ENCODE results near the gene ZFYVE28. TPM values are rescaled to one million over a fixed set of nuclear protein-coding genes. Genes with fewer than 3 reads are reported as not detected.

ZFYVE28 gene
- total and polyA plus RNA-seq, 2 of the 8 experiments (the other 6 are each of a cell fraction or from before 2014, with no cell fraction given): 1.7 to 4.9 TPM

- H3K14ac ChIP-seq (ENCODE audit: insufficient read length): no peak overlapping the region
- H3K4me1 ChIP-seq (replicated peaks in 1 of 4; ENCODE audit: control insufficient read depth in 3 of 4, insufficient read depth in 4 of 4, low read length in 3 of 4): peaks cover 0 to 12% (median 4%) of the 10 kb centered on the region in 4 experiments; a peak in 5 of 7 replicates
- ChIA-PET CTCF (ENCODE audit: partially characterized antibody) (interaction anchor here (2.1 to 4.0 kb wide), 3 partner anchors 9 to 17 kb away, joined by 5 to 40 read pairs (median 7); no protein-coding TSS in a partner anchor), POLR2A (ENCODE audit: partially characterized antibody) (no interaction called here)
- no peak overlapping the region for H4K5ac ChIP-seq (ENCODE audit: insufficient read length, low read depth, low read length)
- no peak overlapping the region for H3K18ac ChIP-seq (ENCODE audit: extremely low read depth, low read length)
- no peak overlapping the region for H2BK20ac ChIP-seq (ENCODE audit: low read length)
- H3K27me3 ChIP-seq (replicated peaks in 1 of 4; ENCODE audit: control insufficient read depth in 3 of 4, extremely low read depth in 1 of 4, insufficient read depth in 3 of 4, low read length in 3 of 4): peaks cover 2 to 6% (median 5%) of the 10 kb centered on the region in 4 experiments
- DNase-seq (ENCODE audit: low read depth in 1 of 2, low spot score in 2 of 2) (no peak), FAIRE-seq (no peak)
- no peak overlapping the region for H3K4ac ChIP-seq (replicated peaks; ENCODE audit: insufficient read length, low read depth, low read length)
- H2BK120ac ChIP-seq (replicated peaks; ENCODE audit: low read depth, low read length): no peak overlapping the region
- no peaks in the 10 kb centered on the region for H3K9me3 ChIP-seq (ENCODE audit: insufficient read depth in 2 of 2, low read depth in 1 of 2, low read length in 1 of 2)
- H4K91ac ChIP-seq (replicated peaks; ENCODE audit: insufficient read length, low read length): no peak overlapping the region
- H3K23ac ChIP-seq (ENCODE audit: insufficient read length): no peak overlapping the region
- no peak overlapping the region for H2BK15ac ChIP-seq (ENCODE audit: low read length)
- no peak overlapping the region for H2BK12ac ChIP-seq (ENCODE audit: low read depth, low read length)
- no peaks in the 10 kb centered on the region for H3K23me2 ChIP-seq (ENCODE audit: low read depth, low read length)
- no peak overlapping the region for H3K4me2 ChIP-seq (ENCODE audit: insufficient read depth in 1 of 2, low read depth in 2 of 2, low read length in 2 of 2)
- no peak overlapping the region for H3K4me3 ChIP-seq (ENCODE audit: extremely low read depth in 1 of 4, insufficient read depth in 2 of 4, low read depth in 3 of 4, low read length in 4 of 4)
- no peak overlapping the region for H3K9ac ChIP-seq (replicated peaks in 1 of 4; ENCODE audit: extremely low read depth in 1 of 4, low read depth in 3 of 4, low read length in 3 of 4)
- WGBS, 2 experiments (ENCODE audit: extremely low coverage in 1 of 2, insufficient coverage in 1 of 2, insufficient read length in 1 of 2, insufficient replicate concordance in 2 of 2, low coverage in 1 of 2, low lambda C conversion rate in 2 of 2, missing lambda C conversion rate in 1 of 2): 90% methylated on average over 10 of the region's 13 CpGs; no CpG with 5 or more reads in 1 of the 2 experiments
- no peaks in the 10 kb centered on the region for H3K36me3 ChIP-seq (ENCODE audit: control insufficient read depth in 2 of 4, insufficient read depth in 4 of 4, low read length in 3 of 4)
- no peak overlapping the region for H3K27ac ChIP-seq (ENCODE audit: low read depth, low read length)
- H2AK5ac ChIP-seq (ENCODE audit: low read depth, low read length): no peak overlapping the region
- TF ChIP-seq CTBP2 (IDR thresholded peaks at IDR 0.05; ENCODE audit: borderline replicate concordance, insufficient read depth, insufficient read length, low read length): no peak
- no peaks in the 10 kb centered on the region for H3K79me1 ChIP-seq (ENCODE audit: low read depth, low read length)
- no peak overlapping the region for H2BK5ac ChIP-seq (ENCODE audit: low read depth, low read length)
- H4K20me1 ChIP-seq (replicated peaks in 1 of 2; ENCODE audit: control insufficient read depth in 1 of 2, insufficient read depth in 2 of 2, low read length in 2 of 2): no peaks in the 10 kb centered on the region
- H3K56ac ChIP-seq (replicated peaks; ENCODE audit: insufficient read length, low read depth, low read length): no peak overlapping the region
- no peak overlapping the region for H2AFZ ChIP-seq (ENCODE audit: low read length)
- peak overlapping the region; percentile 68 for H4K8ac ChIP-seq (ENCODE audit: extremely low read depth, insufficient read depth, low read length)
- no peaks in the 10 kb centered on the region for H3K79me2 ChIP-seq (ENCODE audit: control insufficient read depth in 1 of 2, insufficient read depth in 2 of 2, low read length in 2 of 2)
Measured at GRCh38 chr4:2425386-2426068, 7.1 kb upstream of the ZFYVE28 start.

Measured in H1 (cell line).